ENCODE results near the gene SNPH. TPM values are rescaled to one million over a fixed set of nuclear protein-coding genes. Genes with fewer than 3 reads are reported as not detected.

Gene SNPH
- total RNA-seq, 2 experiments from 2014 or later = 12.8 to 13.0 TPM

DNA sequence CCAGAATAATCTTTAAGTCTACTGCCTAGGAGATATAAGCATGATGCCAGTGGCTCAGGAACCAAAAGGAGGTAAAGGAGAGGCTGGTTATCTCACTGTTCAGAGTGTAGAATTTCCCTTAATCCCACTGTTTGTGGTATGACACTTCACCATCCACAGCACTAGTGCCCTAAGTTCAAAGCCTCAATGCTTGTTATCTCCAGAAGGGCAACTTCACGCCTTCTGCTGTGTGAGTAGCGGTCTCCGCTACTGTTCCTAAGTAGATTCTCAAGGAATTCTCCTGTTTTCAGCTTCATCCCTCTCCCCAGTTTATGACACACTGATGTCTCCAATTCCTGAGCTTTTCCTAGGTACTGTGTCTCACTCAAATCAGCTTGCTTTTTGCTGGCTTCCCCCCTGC, 13.7 kb upstream of the SNPH start:
- DNase-seq = no peak
- CTCF ChIA-PET = no interaction called here
- TF ChIP-seq, protein P1, sequence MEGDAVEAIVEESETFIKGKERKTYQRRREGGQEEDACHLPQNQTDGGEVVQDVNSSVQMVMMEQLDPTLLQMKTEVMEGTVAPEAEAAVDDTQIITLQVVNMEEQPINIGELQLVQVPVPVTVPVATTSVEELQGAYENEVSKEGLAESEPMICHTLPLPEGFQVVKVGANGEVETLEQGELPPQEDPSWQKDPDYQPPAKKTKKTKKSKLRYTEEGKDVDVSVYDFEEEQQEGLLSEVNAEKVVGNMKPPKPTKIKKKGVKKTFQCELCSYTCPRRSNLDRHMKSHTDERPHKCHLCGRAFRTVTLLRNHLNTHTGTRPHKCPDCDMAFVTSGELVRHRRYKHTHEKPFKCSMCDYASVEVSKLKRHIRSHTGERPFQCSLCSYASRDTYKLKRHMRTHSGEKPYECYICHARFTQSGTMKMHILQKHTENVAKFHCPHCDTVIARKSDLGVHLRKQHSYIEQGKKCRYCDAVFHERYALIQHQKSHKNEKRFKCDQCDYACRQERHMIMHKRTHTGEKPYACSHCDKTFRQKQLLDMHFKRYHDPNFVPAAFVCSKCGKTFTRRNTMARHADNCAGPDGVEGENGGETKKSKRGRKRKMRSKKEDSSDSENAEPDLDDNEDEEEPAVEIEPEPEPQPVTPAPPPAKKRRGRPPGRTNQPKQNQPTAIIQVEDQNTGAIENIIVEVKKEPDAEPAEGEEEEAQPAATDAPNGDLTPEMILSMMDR (IDR thresholded peaks at IDR 0.05) = no peak
- POLR2A ChIA-PET = no interaction called here
- Mint-ChIP-seq H3K4me1 (ENCODE audit: low read depth) (peaks cover 8% of the 10 kb centered on the region), H3K9me3 (no peaks in the 10 kb centered on the region), H3K27me3 (peaks cover 11% of the 10 kb centered on the region), H3K36me3 (ENCODE audit: low read depth) (no peaks in the 10 kb centered on the region), H3K4me3 (no peak overlapping the region), H3K27ac (no peak overlapping the region)
- H3K9me3 ChIP-seq (ENCODE audit: control insufficient read depth in 1 of 2, insufficient read depth in 1 of 2, low read length in 2 of 2) = no peaks in the 10 kb centered on the region
- no peak overlapping the region for H3K27ac ChIP-seq (ENCODE audit: low read depth in 1 of 2, low read length in 2 of 2)
- H3K4me1 ChIP-seq (ENCODE audit: insufficient read depth, low read length) = no peaks in the 10 kb centered on the region
- ATAC-seq (ENCODE audit: poor library complexity) = no peak
- intact Hi-C loops (cut with DNase I, micrococcal nuclease) = no loop called here
- no peaks in the 10 kb centered on the region for H3K36me3 ChIP-seq (ENCODE audit: insufficient read depth, low read length)
- peaks cover 0 to 4% of the 10 kb centered on the region in 2 experiments for H3K27me3 ChIP-seq (ENCODE audit: control insufficient read depth in 1 of 2, insufficient read depth in 2 of 2, low read length in 2 of 2)
- H3K4me3 ChIP-seq (ENCODE audit: low read length) = no peak overlapping the region

DNA sequence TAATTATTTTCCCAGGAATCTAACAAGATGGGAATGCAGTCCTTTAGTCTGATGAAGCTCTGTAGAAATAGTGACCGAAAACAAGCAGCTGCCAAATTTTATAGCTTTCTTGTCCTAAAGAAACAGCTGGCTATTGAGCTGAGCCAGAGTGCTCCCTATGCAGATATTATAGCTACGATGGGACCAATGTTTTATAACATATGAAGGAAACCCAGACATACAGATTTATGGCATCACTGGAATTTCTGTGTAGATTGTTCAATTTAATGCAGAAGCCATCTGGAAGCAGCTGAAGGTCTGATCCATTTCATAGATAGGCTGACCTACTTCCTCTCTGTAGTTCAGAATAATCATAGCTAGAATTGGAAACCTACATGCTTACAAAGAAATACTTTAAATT, 11.8 kb upstream of the SNPH start:
- Histone ChIP-seq H3K4me1 (ENCODE audit: insufficient read depth, low read length) (no peaks in the 10 kb centered on the region), H3K4me3 (ENCODE audit: low read length) (no peak overlapping the region), H3K36me3 (ENCODE audit: insufficient read depth, low read length) (no peaks in the 10 kb centered on the region), H3K9me3 (ENCODE audit: control insufficient read depth in 1 of 2, insufficient read depth in 1 of 2, low read length in 2 of 2) (no peaks in the 10 kb centered on the region), H3K27me3 (ENCODE audit: control insufficient read depth in 1 of 2, insufficient read depth in 2 of 2, low read length in 2 of 2) (peaks cover 0 to 4% of the 10 kb centered on the region in 2 experiments), H3K27ac (ENCODE audit: low read depth in 1 of 2, low read length in 2 of 2) (no peak overlapping the region)
- Mint-ChIP-seq H3K27ac (no peak overlapping the region), H3K4me3 (no peak overlapping the region), H3K4me1 (ENCODE audit: low read depth) (peaks cover 8% of the 10 kb centered on the region), H3K27me3 (peaks cover 12% of the 10 kb centered on the region), H3K9me3 (no peaks in the 10 kb centered on the region), H3K36me3 (ENCODE audit: low read depth) (no peaks in the 10 kb centered on the region)
- DNase-seq (no peak), ATAC-seq (ENCODE audit: poor library complexity) (no peak)
- intact Hi-C loops (cut with DNase I, micrococcal nuclease) = no loop called here
- ChIA-PET CTCF (interaction anchor here (0.8 kb wide), 1 partner anchor 27 kb away, joined by 3 read pairs; no protein-coding TSS in a partner anchor), POLR2A (interaction anchor here (0.6 kb wide), 1 partner anchor 16 kb away, joined by 3 read pairs; no protein-coding TSS in a partner anchor)
- TF ChIP-seq, protein P1 (IDR thresholded peaks at IDR 0.05) = no peak

DNA sequence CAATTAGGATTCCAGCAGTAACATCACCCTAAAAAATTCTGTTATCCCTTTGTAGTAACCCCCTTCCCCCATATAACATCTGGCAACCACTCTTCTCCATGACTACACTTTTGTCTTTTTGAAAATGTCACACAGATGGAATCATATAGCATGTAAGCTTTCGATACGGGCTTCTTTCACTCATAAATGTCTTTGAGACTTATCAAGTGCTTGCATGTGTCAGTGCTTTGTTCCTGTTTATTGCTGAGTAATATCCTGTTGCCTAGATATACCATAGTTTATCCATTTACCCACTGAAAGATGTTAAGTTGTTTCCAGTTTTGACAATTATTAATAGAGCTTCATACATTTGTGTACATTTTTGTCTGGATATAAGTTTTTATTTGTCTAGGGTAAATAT, 10.4 kb upstream of the SNPH start:
- Mint-ChIP-seq H3K27ac (no peak overlapping the region), H3K4me1 (ENCODE audit: low read depth) (peaks cover 8% of the 10 kb centered on the region), H3K36me3 (ENCODE audit: low read depth) (no peaks in the 10 kb centered on the region), H3K9me3 (no peaks in the 10 kb centered on the region), H3K27me3 (peaks cover 12% of the 10 kb centered on the region), H3K4me3 (no peak overlapping the region)
- intact Hi-C loops (cut with DNase I, micrococcal nuclease) = no loop called here
- Histone ChIP-seq H3K4me1 (ENCODE audit: insufficient read depth, low read length) (no peaks in the 10 kb centered on the region), H3K9me3 (ENCODE audit: control insufficient read depth in 1 of 2, insufficient read depth in 1 of 2, low read length in 2 of 2) (no peaks in the 10 kb centered on the region), H3K27ac (ENCODE audit: low read depth in 1 of 2, low read length in 2 of 2) (no peak overlapping the region), H3K4me3 (ENCODE audit: low read length) (no peak overlapping the region), H3K27me3 (ENCODE audit: control insufficient read depth in 1 of 2, insufficient read depth in 2 of 2, low read length in 2 of 2) (peaks cover 0 to 7% of the 10 kb centered on the region in 2 experiments), H3K36me3 (ENCODE audit: insufficient read depth, low read length) (no peaks in the 10 kb centered on the region)
- DNase-seq (no peak), ATAC-seq (ENCODE audit: poor library complexity) (no peak)
- POLR2A ChIA-PET = interaction anchor here (1.2 kb wide), 1 partner anchor 31 kb away, joined by 3 read pairs; no protein-coding TSS in a partner anchor
- CTCF ChIA-PET = interaction anchor here (1.0 kb wide), 2 partner anchors 8 to 49 kb away, joined by 3 read pairs; no protein-coding TSS in a partner anchor
- TF ChIP-seq, protein P1 (IDR thresholded peaks at IDR 0.05) = no peak

All from CD4-positive, alpha-beta T cell (primary cell).